Esophagus muscularis mucosa (tissue), 4 donors: ENCODE measurements around the gene PHETA1. TPM values are rescaled to one million over a fixed set of nuclear protein-coding genes. Genes with fewer than 3 reads are reported as not detected.

Experiments used
- DNase-seq: peaks from one replicate; pipeline ENCODE4 v3.0.0-alpha.2; 2017; ENCODE audit errors: extremely low spot score
- H3K27ac ChIP-seq, 4 donors: fragments of 200-600 bp; sonication (generic); replicated peaks in 1 of 4; 1 replicate in 3 of 4; 2 replicates in 1 of 4; pipeline ENCODE4 v1.5.1; 2016 to 2019; ENCODE audit warnings: mild to moderate bottlenecking in 1 of 4
- H3K27me3 ChIP-seq, 4 donors: fragments of 200-600 bp; sonication (generic); one replicate each; pipeline versions ENCODE4 v1.5.1 to v1.6.0; 2016 to 2019
- H3K36me3 ChIP-seq, 4 donors: fragments of 200-600 bp; sonication (generic); one replicate each; pipeline ENCODE4 v1.5.1; 2016 to 2019
- H3K4me1 ChIP-seq, 4 donors: fragments of 200-600 bp; sonication (generic); one replicate each; pipeline ENCODE4 v1.5.1; 2016 to 2019
- H3K4me3 ChIP-seq, 4 donors: fragments of 200-600 bp; sonication (generic); 1 replicate in 2 of 4; 2 replicates in 2 of 4; pipeline ENCODE4 v1.5.1; 2016 to 2019; ENCODE audit warnings: mild to moderate bottlenecking in 4 of 4, moderate library complexity in 1 of 4
- H3K9me3 ChIP-seq, 4 donors: fragments of 200-600 bp; sonication (generic); 1 replicate in 3 of 4; 2 replicates in 1 of 4; pipeline ENCODE4 v1.5.1; 2016 to 2019
- CTCF ChIP-seq, 3 experiments: fragments of 200-600 bp in 2 of 3; fragments of 450-650 bp in 1 of 3; sonication (generic) in 2 of 3; IDR thresholded peaks; one replicate each; pipeline ENCODE4 v1.5.1; 2017 to 2019; ENCODE audit warnings: antibody characterized with exemption in 3 of 3, mild to moderate bottlenecking in 2 of 3, moderate library complexity in 1 of 3
- EP300 ChIP-seq: sonication (generic); formaldehyde crosslinking; IDR thresholded peaks from one replicate; pipeline ENCODE4 v1.6.1; 2017; ENCODE audit warnings: antibody characterized with exemption
- POLR2A ChIP-seq: fragments of 450-650 bp; IDR thresholded peaks from one replicate; pipeline ENCODE4 v1.6.1; 2017; ENCODE audit warnings: antibody characterized with exemption, moderate library complexity, mild to moderate bottlenecking, low read depth
- POLR2AphosphoS5 ChIP-seq, 2 donors: sonication (generic); formaldehyde crosslinking; IDR thresholded peaks; one replicate each; pipeline ENCODE4 v1.6.1; 2017; ENCODE audit warnings: antibody characterized with exemption in 2 of 2
- WGBS: methylation state at CpG from one replicate; pipeline ENCODE4 v1.1.5; 2018; 5-methylcytosine and 5-hydroxymethylcytosine counted together
- intact Hi-C: fragments of 100-400 bp; cut with DNase I; formaldehyde crosslinking; loops from one replicate; pipeline ENCODE4 v1.15.1; 2023
- total RNA-seq, 4 donors: library from RNA; depleted of rRNA; stranded (reverse); fragments of >200 nt; gene quantifications; one replicate each; pipeline versions ENCODE4 v1.1.0 to v1.2.1, GENCODE V29; 2016

PHETA1 gene
- total RNA-seq, 4 donors from 2014 or later = 5.8 to 15.6 (median 9.5) TPM

- Histone ChIP-seq H3K27ac (no peak overlapping the region), H3K9me3 (peaks cover 0 to 24% (median 13%) of the 10 kb centered on the region in 4 donors), H3K4me1 (no peaks in the 10 kb centered on the region), H3K4me3 (no peak overlapping the region), H3K36me3 (no peaks in the 10 kb centered on the region), H3K27me3 (no peaks in the 10 kb centered on the region)
- DNase-seq = no peak
- intact Hi-C loops = no loop called here
- no peak for TF ChIP-seq POLR2A
- no peak for TF ChIP-seq POLR2AphosphoS5 (IDR thresholded peaks at IDR 0.05)
- no peak for TF ChIP-seq CTCF (IDR thresholded peaks at IDR 0.05)
- no peak for TF ChIP-seq EP300
- WGBS = 84% methylated on average over 17 of the region's 17 CpGs
These were observed 19.0 kb downstream of the PHETA1 start for GRCh38 chr12:111349748-111350520.

GRCh38 chr12:111349101-111349747 lies 19.7 kb downstream of the PHETA1 start:
- no peak overlapping the region for H3K4me3 ChIP-seq
- no peaks in the 10 kb centered on the region for H3K36me3 ChIP-seq
- no peaks in the 10 kb centered on the region for H3K27me3 ChIP-seq
- no peaks in the 10 kb centered on the region for H3K4me1 ChIP-seq
- H3K9me3 ChIP-seq = peaks cover 0 to 24% (median 13%) of the 10 kb centered on the region in 4 donors
- no peak for TF ChIP-seq CTCF (IDR thresholded peaks at IDR 0.05)
- TF ChIP-seq POLR2AphosphoS5 (IDR thresholded peaks at IDR 0.05) = no peak
- TF ChIP-seq POLR2A = no peak
- no peak for TF ChIP-seq EP300
- no peak for DNase-seq
- WGBS = 93% methylated on average over 11 of the region's 11 CpGs
- intact Hi-C loops = no loop called here
- no peak overlapping the region for H3K27ac ChIP-seq

GRCh38 chr12:111347891-111348644 lies 20.8 kb downstream of the PHETA1 start:
- no peaks in the 10 kb centered on the region for H3K4me1 ChIP-seq
- intact Hi-C loops = no loop called here
- H3K4me3 ChIP-seq = no peak overlapping the region
- whole genome bisulfite sequencing = 95% methylated on average over 17 of the region's 18 CpGs
- H3K27ac ChIP-seq = no peak overlapping the region
- TF ChIP-seq POLR2AphosphoS5 (IDR thresholded peaks at IDR 0.05) = no peak
- no peak for TF ChIP-seq EP300
- no peak for TF ChIP-seq POLR2A
- no peak for TF ChIP-seq CTCF (IDR thresholded peaks at IDR 0.05)
- no peaks in the 10 kb centered on the region for H3K27me3 ChIP-seq
- H3K9me3 ChIP-seq = peaks cover 0 to 24% (median 13%) of the 10 kb centered on the region in 4 donors
- no peaks in the 10 kb centered on the region for H3K36me3 ChIP-seq
- no peak for DNase-seq

GRCh38 chr12:111344254-111344875 lies 24.5 kb downstream of the PHETA1 start:
- H3K27ac ChIP-seq = no peak overlapping the region
- no peaks in the 10 kb centered on the region for H3K4me1 ChIP-seq
- 83% methylated on average over 4 of the region's 4 CpGs for WGBS
- intact Hi-C loops = no loop called here
- TF ChIP-seq POLR2A (no peak), POLR2AphosphoS5 (IDR thresholded peaks at IDR 0.05) (no peak), EP300 (no peak), CTCF (IDR thresholded peaks at IDR 0.05) (no peak)
- H3K27me3 ChIP-seq = no peaks in the 10 kb centered on the region
- no peak for DNase-seq
- H3K4me3 ChIP-seq = no peak overlapping the region
- H3K36me3 ChIP-seq = no peaks in the 10 kb centered on the region
- peaks cover 0 to 20% (median 14%) of the 10 kb centered on the region in 4 donors for H3K9me3 ChIP-seq
